Keratinocyte (primary cell): ENCODE measurements around the gene LATS1.

ENCODE experiments used
- CTCF ChIP-seq, 3 experiments: IDR thresholded peaks in 1 of 3; conservative IDR thresholded peaks in 1 of 3; optimal IDR thresholded peaks in 1 of 3; 2 replicates in 2 of 3; 3 replicates in 1 of 3; pipeline versions ENCODE3 to v1.5.1; 2011; ENCODE audit warnings: low read length in 3 of 3, mild to moderate bottlenecking in 3 of 3, moderate library complexity in 2 of 3, control low read depth in 1 of 3, inconsistent platforms in 1 of 3; ENCODE audit not compliant: insufficient read depth in 2 of 3; ENCODE audit errors: extremely low read depth in 1 of 3
- EZH2 ChIP-seq: IDR thresholded peaks from one replicate; pipeline ENCODE4 v1.6.1; 2012; ENCODE audit warnings: inconsistent platforms, mild to moderate bottlenecking, low read length, moderate library complexity

- TF ChIP-seq CTCF (optimal IDR thresholded peaks at IDR 0.05 in 1 of 3, IDR thresholded peaks at IDR 0.05 in 1 of 3, conservative IDR thresholded peaks at IDR 0.05 in 1 of 3; ENCODE audit: extremely low read depth in 1 of 3, insufficient read depth in 2 of 3, low read length in 3 of 3) (no peak), EZH2 (no peak)
Observed at GRCh38 chr6:149716181-149716963, 1.5 kb downstream of the LATS1 start.
